Activated gamma-delta T cell treated with anti-CD3 and anti-CD28 coated beads, Interleukin-2, amount 50 U/mL, for 16 hours (primary cell): ENCODE measurements around the gene ZFYVE27.

Source experiments
- DNase-seq: peaks from one replicate; pipeline ENCODE4 v3.0.0-alpha.2; 2020; ENCODE audit warnings: low read depth

ZFYVE27 gene

GRCh38 chr10:97744405-97745035 is 7.6 kb downstream of the ZFYVE27 start:
- no peak for DNase-seq

- DNase-seq: no peak
Observed at GRCh38 chr10:97747573-97747972, 10.6 kb downstream of the ZFYVE27 start.

GRCh38 chr10:97748116-97748515 is 11.2 kb downstream of the ZFYVE27 start:
- no peak for DNase-seq

GRCh38 chr10:97752956-97753355 is 16.0 kb downstream of the ZFYVE27 start:
- no peak for DNase-seq

- DNase-seq: no peak
Observed at GRCh38 chr10:97754726-97755125, 17.8 kb downstream of the ZFYVE27 start.

GRCh38 chr10:97755718-97756117 is 18.8 kb downstream of the ZFYVE27 start:
- DNase-seq: no peak

GRCh38 chr10:97757471-97757870 is 20.5 kb downstream of the ZFYVE27 start:
- DNase-seq: no peak

- peak; percentile 17 for DNase-seq
Observed at GRCh38 chr10:97759158-97759887, 22.4 kb downstream of the ZFYVE27 start.

- no peak for DNase-seq
Observed at GRCh38 chr10:97759946-97760345, 23.0 kb downstream of the ZFYVE27 start.

GRCh38 chr10:97760461-97761257 is 23.7 kb downstream of the ZFYVE27 start:
- DNase-seq: no peak

GRCh38 chr10:97761331-97761865 is 24.5 kb downstream of the ZFYVE27 start:
- no peak for DNase-seq

- no peak for DNase-seq
Observed at GRCh38 chr10:97762056-97762455, 25.1 kb downstream of the ZFYVE27 start.

GRCh38 chr10:97762816-97763215 is 25.9 kb downstream of the ZFYVE27 start:
- DNase-seq: no peak

GRCh38 chr10:97763411-97763810 is 26.5 kb downstream of the ZFYVE27 start:
- DNase-seq: no peak

- DNase-seq: no peak
Observed at GRCh38 chr10:97763947-97764346, 27.0 kb downstream of the ZFYVE27 start.

- no peak for DNase-seq
Observed at GRCh38 chr10:97764519-97764931, 27.6 kb downstream of the ZFYVE27 start.

- no peak for DNase-seq
Observed at GRCh38 chr10:97765201-97765600, 28.3 kb downstream of the ZFYVE27 start.

GRCh38 chr10:97766106-97766810 is 29.3 kb downstream of the ZFYVE27 start:
- DNase-seq: no peak

GRCh38 chr10:97766996-97767924 is 30.3 kb downstream of the ZFYVE27 start:
- DNase-seq: no peak

- DNase-seq: no peak
Observed at GRCh38 chr10:97768322-97769315, 31.7 kb downstream of the ZFYVE27 start.
